HL-60 (cell line): ENCODE measurements around the gene ENOX1.

ENCODE experiments used
- DNase-seq, 2 experiments: peaks; one replicate each; pipeline ENCODE4 v3.0.0-alpha.2; 2010 to 2020; ENCODE audit warnings: low read depth in 1 of 2, low spot score in 1 of 2
- H3K27ac ChIP-seq: fragments of 250-450 bp; sonication (Bioruptor Pico); replicated peaks from 2 replicates; pipeline ENCODE4 v1.5.1; 2020; ENCODE audit warnings: mild to moderate bottlenecking, moderate library complexity
- H3K27me3 ChIP-seq: fragments of 250-450 bp; sonication (Bioruptor Pico); 2 replicates; pipeline ENCODE4 v1.5.1; 2021; ENCODE audit warnings: mild to moderate bottlenecking, moderate library complexity; ENCODE audit not compliant: insufficient read depth, poor library complexity, severe bottlenecking
- H3K4me3 ChIP-seq: replicated peaks from 2 replicates; pipeline ENCODE4 v1.5.1; 2011; ENCODE audit warnings: mild to moderate bottlenecking, control low read depth, low read length; ENCODE audit not compliant: insufficient read depth
- CTCF ChIP-seq: IDR thresholded peaks from one replicate; pipeline ENCODE4 v1.5.1; 2011; ENCODE audit warnings: low read length, control low read depth, inconsistent platforms; ENCODE audit not compliant: insufficient read depth
- GABPA ChIP-seq: IDR thresholded peaks from 2 replicates; pipeline ENCODE4 v1.6.1; 2012; ENCODE audit warnings: low read depth
- POLR2AphosphoS5 ChIP-seq: IDR thresholded peaks from 2 replicates; pipeline ENCODE4 v1.6.1; 2012; ENCODE audit warnings: low read depth
- REST ChIP-seq: IDR thresholded peaks from 2 replicates; pipeline ENCODE4 v1.6.1; 2012; ENCODE audit warnings: low read depth; ENCODE audit not compliant: insufficient replicate concordance
- SPI1 ChIP-seq: IDR thresholded peaks from 2 replicates; pipeline ENCODE4 v1.6.1; 2012; ENCODE audit warnings: low read depth, mild to moderate bottlenecking, borderline replicate concordance

The ENOX1 gene

GRCh38 chr13:43434191-43434590 is 352.6 kb downstream of the ENOX1 start:
- Histone ChIP-seq H3K4me3 (no peak overlapping the region), H3K27me3 (no peaks in the 10 kb centered on the region), H3K27ac (no peak overlapping the region)
- TF ChIP-seq POLR2AphosphoS5 = no peak
- no peak for TF ChIP-seq SPI1
- no peak for TF ChIP-seq REST
- no peak for TF ChIP-seq CTCF
- TF ChIP-seq GABPA = no peak
- DNase-seq = no peak

GRCh38 chr13:43433691-43434141 is 353.1 kb downstream of the ENOX1 start:
- DNase-seq = no peak
- H3K4me3 ChIP-seq = no peak overlapping the region
- TF ChIP-seq POLR2AphosphoS5 = no peak
- no peak for TF ChIP-seq CTCF
- TF ChIP-seq GABPA = no peak
- TF ChIP-seq SPI1 = no peak
- TF ChIP-seq REST = no peak
- H3K27me3 ChIP-seq = no peaks in the 10 kb centered on the region
- H3K27ac ChIP-seq = no peak overlapping the region

- no peak for DNase-seq
- Histone ChIP-seq H3K4me3 (no peak overlapping the region), H3K27ac (no peak overlapping the region), H3K27me3 (no peaks in the 10 kb centered on the region)
- TF ChIP-seq CTCF (no peak), SPI1 (no peak), REST (no peak), GABPA (no peak), POLR2AphosphoS5 (no peak)
These were observed 353.8 kb downstream of the ENOX1 start for GRCh38 chr13:43432958-43433357.
